Measurements from ENCODE around the gene LUZP2. TPM values are rescaled to one million over a fixed set of nuclear protein-coding genes. Genes with fewer than 3 reads are reported as not detected.

LUZP2 gene
- total and polyA plus RNA-seq, 2 of the 8 experiments (the other 6 are each of a cell fraction or from before 2014, with no cell fraction given) = 0.79 to 1.5 TPM

GRCh38 chr11:24617856-24618255, 121.0 kb downstream of the LUZP2 start:
- H3K79me1 ChIP-seq (ENCODE audit: low read depth, low read length) = no peaks in the 10 kb centered on the region
- no peak overlapping the region for H2BK5ac ChIP-seq (ENCODE audit: low read depth, low read length)
- H2BK12ac ChIP-seq (ENCODE audit: low read depth, low read length) = no peak overlapping the region
- POLR2A ChIA-PET (ENCODE audit: partially characterized antibody) = no interaction called here
- H3K4ac ChIP-seq (replicated peaks; ENCODE audit: insufficient read length, low read depth, low read length) = no peak overlapping the region
- no peak overlapping the region for H2AK5ac ChIP-seq (ENCODE audit: low read depth, low read length)
- H2BK120ac ChIP-seq (replicated peaks; ENCODE audit: low read depth, low read length) = no peak overlapping the region
- TF ChIP-seq EGR1 (IDR thresholded peaks at IDR 0.05; ENCODE audit: borderline replicate concordance, low read depth, low read length) (no peak), RAD21 (IDR thresholded peaks at IDR 0.05 in 1 of 2, conservative IDR thresholded peaks at IDR 0.05 in 1 of 2; ENCODE audit: low read depth in 2 of 2, low read length in 2 of 2) (peak; percentile 46 to 57), KDM4A (IDR thresholded peaks at IDR 0.05; ENCODE audit: low read depth, low read length, severe bottlenecking) (no peak), RNF2 (IDR thresholded peaks at IDR 0.05; ENCODE audit: borderline replicate concordance, low read depth, low read length, missing control alignments, poor library complexity, severe bottlenecking) (no peak)
- TF ChIP-seq, protein P1, sequence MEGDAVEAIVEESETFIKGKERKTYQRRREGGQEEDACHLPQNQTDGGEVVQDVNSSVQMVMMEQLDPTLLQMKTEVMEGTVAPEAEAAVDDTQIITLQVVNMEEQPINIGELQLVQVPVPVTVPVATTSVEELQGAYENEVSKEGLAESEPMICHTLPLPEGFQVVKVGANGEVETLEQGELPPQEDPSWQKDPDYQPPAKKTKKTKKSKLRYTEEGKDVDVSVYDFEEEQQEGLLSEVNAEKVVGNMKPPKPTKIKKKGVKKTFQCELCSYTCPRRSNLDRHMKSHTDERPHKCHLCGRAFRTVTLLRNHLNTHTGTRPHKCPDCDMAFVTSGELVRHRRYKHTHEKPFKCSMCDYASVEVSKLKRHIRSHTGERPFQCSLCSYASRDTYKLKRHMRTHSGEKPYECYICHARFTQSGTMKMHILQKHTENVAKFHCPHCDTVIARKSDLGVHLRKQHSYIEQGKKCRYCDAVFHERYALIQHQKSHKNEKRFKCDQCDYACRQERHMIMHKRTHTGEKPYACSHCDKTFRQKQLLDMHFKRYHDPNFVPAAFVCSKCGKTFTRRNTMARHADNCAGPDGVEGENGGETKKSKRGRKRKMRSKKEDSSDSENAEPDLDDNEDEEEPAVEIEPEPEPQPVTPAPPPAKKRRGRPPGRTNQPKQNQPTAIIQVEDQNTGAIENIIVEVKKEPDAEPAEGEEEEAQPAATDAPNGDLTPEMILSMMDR (IDR thresholded peaks at IDR 0.05; ENCODE audit: control extremely low read depth in 1 of 3, insufficient read depth in 1 of 3, low read depth in 1 of 3, low read length in 3 of 3) = peak in 2 of 3 experiments; percentile 11 to 13; a peak in 2 of 4 replicates
- H2BK20ac ChIP-seq (ENCODE audit: low read length) = no peak overlapping the region
- DNase-seq (ENCODE audit: low read depth in 1 of 2, low spot score in 2 of 2) (no peak), FAIRE-seq (no peak)
- no peak overlapping the region for H2BK15ac ChIP-seq (ENCODE audit: low read length)
- no peak overlapping the region for H3K14ac ChIP-seq (ENCODE audit: insufficient read length)
- H3K79me2 ChIP-seq (ENCODE audit: control insufficient read depth in 1 of 2, insufficient read depth in 2 of 2, low read length in 2 of 2) = no peaks in the 10 kb centered on the region
- no peak overlapping the region for H3K4me3 ChIP-seq (ENCODE audit: extremely low read depth in 1 of 4, insufficient read depth in 2 of 4, low read depth in 3 of 4, low read length in 4 of 4)
- H4K91ac ChIP-seq (replicated peaks; ENCODE audit: insufficient read length, low read length) = no peak overlapping the region
- H3K27me3 ChIP-seq (replicated peaks in 1 of 4; ENCODE audit: control insufficient read depth in 3 of 4, extremely low read depth in 1 of 4, insufficient read depth in 3 of 4, low read length in 3 of 4) = no peaks in the 10 kb centered on the region
- no peak overlapping the region for H2AFZ ChIP-seq (ENCODE audit: low read length)
- no peaks in the 10 kb centered on the region for H3K23me2 ChIP-seq (ENCODE audit: low read depth, low read length)
- no peak overlapping the region for H3K56ac ChIP-seq (replicated peaks; ENCODE audit: insufficient read length, low read depth, low read length)
- CTCF ChIA-PET (ENCODE audit: partially characterized antibody) = interaction anchor here (1.0 kb wide), 1 partner anchor 8 kb away, joined by 5 read pairs; no protein-coding TSS in a partner anchor
- WGBS, 2 experiments (ENCODE audit: extremely low coverage in 1 of 2, insufficient coverage in 1 of 2, insufficient read length in 1 of 2, insufficient replicate concordance in 2 of 2, low coverage in 1 of 2, low lambda C conversion rate in 2 of 2, missing lambda C conversion rate in 1 of 2) = 100% methylated on average over 1 of the region's 1 CpG; no CpG with 5 or more reads in 1 of the 2 experiments
- H3K18ac ChIP-seq (ENCODE audit: extremely low read depth, low read length) = no peak overlapping the region
- H3K4me1 ChIP-seq (replicated peaks in 1 of 4; ENCODE audit: control insufficient read depth in 3 of 4, insufficient read depth in 4 of 4, low read length in 3 of 4) = peaks cover 0 to 3% (median 0%) of the 10 kb centered on the region in 4 experiments; a peak in 1 of 7 replicates
- no peak overlapping the region for H3K27ac ChIP-seq (ENCODE audit: low read depth, low read length)
- H4K20me1 ChIP-seq (replicated peaks in 1 of 2; ENCODE audit: control insufficient read depth in 1 of 2, insufficient read depth in 2 of 2, low read length in 2 of 2) = no peaks in the 10 kb centered on the region
- no peaks in the 10 kb centered on the region for H3K9me3 ChIP-seq (ENCODE audit: insufficient read depth in 2 of 2, low read depth in 1 of 2, low read length in 1 of 2)
- no peak overlapping the region for H4K8ac ChIP-seq (ENCODE audit: extremely low read depth, insufficient read depth, low read length)
- no peak overlapping the region for H3K9ac ChIP-seq (replicated peaks in 1 of 4; ENCODE audit: extremely low read depth in 1 of 4, low read depth in 3 of 4, low read length in 3 of 4)
- H3K4me2 ChIP-seq (ENCODE audit: insufficient read depth in 1 of 2, low read depth in 2 of 2, low read length in 2 of 2) = no peak overlapping the region
- no peak overlapping the region for H3K23ac ChIP-seq (ENCODE audit: insufficient read length)
- H4K5ac ChIP-seq (ENCODE audit: insufficient read length, low read depth, low read length) = no peak overlapping the region
- H3K36me3 ChIP-seq (ENCODE audit: control insufficient read depth in 2 of 4, insufficient read depth in 4 of 4, low read length in 3 of 4) = no peaks in the 10 kb centered on the region

Data from H1 (cell line).